HepG2 (cell line): ENCODE data around the gene PIEZO1. TPM values are rescaled to one million over a fixed set of nuclear protein-coding genes. Genes with fewer than 3 reads are reported as not detected.

Experiments
- ELF4 ChIP-seq: sonication (generic); formaldehyde crosslinking; IDR thresholded peaks from 2 replicates; pipeline ENCODE4 v1.5.0; 2020; ENCODE audit warnings: missing genetic modification reagents, mild to moderate bottlenecking, moderate library complexity, borderline replicate concordance
- ESRRA ChIP-seq: sonication (generic); formaldehyde crosslinking; IDR thresholded peaks from 2 replicates; pipeline ENCODE4 v1.5.1; 2020; ENCODE audit warnings: mild to moderate bottlenecking, low read depth, missing genetic modification reagents
- GABPB1 ChIP-seq: IDR thresholded peaks from 2 replicates; pipeline ENCODE4 v1.6.1; 2016; ENCODE audit warnings: mild to moderate bottlenecking, missing genetic modification reagents, moderate library complexity, missing compliant biosample characterization
- GPN1 ChIP-seq: sonication (generic); formaldehyde crosslinking; IDR thresholded peaks from 2 replicates; pipeline ENCODE4 v1.5.1; 2020; ENCODE audit warnings: missing genetic modification reagents, borderline replicate concordance
- HDAC1 ChIP-seq: sonication (generic); formaldehyde crosslinking; IDR thresholded peaks from 2 replicates; pipeline ENCODE4 v1.5.1; 2020; ENCODE audit warnings: mild to moderate bottlenecking, missing genetic modification reagents
- LBX2 ChIP-seq: sonication (generic); formaldehyde crosslinking; IDR thresholded peaks from 2 replicates; pipeline ENCODE4 v1.5.0; 2020; ENCODE audit warnings: missing genetic modification reagents, mild to moderate bottlenecking, borderline replicate concordance
- MAZ ChIP-seq, 2 experiments: sonication (generic) in 1 of 2; formaldehyde crosslinking in 1 of 2; IDR thresholded peaks; 2 replicates each; pipeline versions ENCODE4 v1.5.0 to v1.6.1; 2012 to 2020; ENCODE audit warnings: low read depth in 2 of 2, mild to moderate bottlenecking in 2 of 2, borderline replicate concordance in 1 of 2, improper control_type of control experiment in 1 of 2, low read length in 1 of 2, missing genetic modification reagents in 1 of 2, moderate library complexity in 1 of 2
- MLXIP ChIP-seq: sonication (generic); formaldehyde crosslinking; IDR thresholded peaks from 2 replicates; pipeline ENCODE4 v1.9.0; 2021; ENCODE audit warnings: missing genetic modification reagents, borderline replicate concordance
- REXO4 ChIP-seq: sonication (generic); formaldehyde crosslinking; IDR thresholded peaks from 2 replicates; pipeline ENCODE4 v1.8.0; 2022; ENCODE audit warnings: missing genetic modification reagents, mild to moderate bottlenecking, borderline replicate concordance
- RFX5 ChIP-seq: IDR thresholded peaks from 2 replicates; pipeline ENCODE4 v1.6.1; 2011; ENCODE audit warnings: low read depth, low read length, improper control_type of control experiment
- SOX6 ChIP-seq, 2 experiments: fragments of 450-650 bp in 1 of 2; sonication (generic) in 1 of 2; formaldehyde crosslinking in 1 of 2; IDR thresholded peaks; 2 replicates each; pipeline versions ENCODE4 v1.4.0 to v1.6.1; 2017 to 2020; ENCODE audit warnings: antibody characterized with exemption in 1 of 2, mild to moderate bottlenecking in 1 of 2, missing genetic modification reagents in 1 of 2
- TBL1XR1 ChIP-seq: fragments of 150-350 bp; IDR thresholded peaks from 2 replicates; pipeline ENCODE4 v1.6.1; 2014; ENCODE audit warnings: borderline replicate concordance, low read length; ENCODE audit not compliant: partially characterized antibody
- U2AF2 ChIP-seq: fragments of 200-400 bp; formaldehyde crosslinking; IDR thresholded peaks from 2 replicates; pipeline ENCODE4 v1.6.1; 2017; ENCODE audit warnings: low read depth, mild to moderate bottlenecking, low read length
- ZBTB46 ChIP-seq: sonication (generic); formaldehyde crosslinking; IDR thresholded peaks from 2 replicates; pipeline ENCODE4 v1.4.0; 2020; ENCODE audit warnings: mild to moderate bottlenecking, missing genetic modification reagents, borderline replicate concordance
- ZC3H13 ChIP-seq: sonication (generic); formaldehyde crosslinking; IDR thresholded peaks from 2 replicates; pipeline ENCODE4 v1.8.1; 2023; ENCODE audit warnings: mild to moderate bottlenecking, missing genetic modification reagents, moderate library complexity
- ZMYM2 ChIP-seq: sonication (generic); formaldehyde crosslinking; IDR thresholded peaks from 2 replicates; pipeline ENCODE4 v1.8.0; 2022; ENCODE audit warnings: mild to moderate bottlenecking, missing genetic modification reagents
- ZNF414 ChIP-seq: sonication (generic); formaldehyde crosslinking; IDR thresholded peaks from 2 replicates; pipeline ENCODE4 v1.5.0; 2020; ENCODE audit warnings: missing genetic modification reagents
- ZNF451 ChIP-seq: sonication (generic); formaldehyde crosslinking; IDR thresholded peaks from 2 replicates; pipeline ENCODE4 v1.5.0; 2020; ENCODE audit warnings: mild to moderate bottlenecking, missing genetic modification reagents
- ZNF557 ChIP-seq: sonication (generic); formaldehyde crosslinking; IDR thresholded peaks from 2 replicates; pipeline ENCODE4 v1.4.0; 2020; ENCODE audit warnings: missing genetic modification reagents
- ZNF710 ChIP-seq: sonication (generic); formaldehyde crosslinking; IDR thresholded peaks from 2 replicates; pipeline ENCODE4 v1.5.0; 2020; ENCODE audit warnings: mild to moderate bottlenecking, missing genetic modification reagents, borderline replicate concordance
- ZSCAN25 ChIP-seq: sonication (generic); formaldehyde crosslinking; IDR thresholded peaks from 2 replicates; pipeline ENCODE4 v1.8.0; 2022; ENCODE audit warnings: mild to moderate bottlenecking, missing genetic modification reagents
- ZSCAN31 ChIP-seq: sonication (generic); formaldehyde crosslinking; IDR thresholded peaks from 2 replicates; pipeline ENCODE4 v1.5.0; 2020; ENCODE audit warnings: low read depth, mild to moderate bottlenecking, missing genetic modification reagents
- polyA plus RNA-seq, 8 experiments: library from polyadenylated mRNA; depleted of rRNA in 3 of 8; stranded (reverse) in 7 of 8; unstranded in 1 of 8; fragments of >200 nt; fragmentation: Illumina TruSeq in 4 of 8; extraction: Trizol in 4 of 8; gene quantifications; 2 replicates each; pipeline versions ENCODE4 v1.2.1 to v1.2.3, GENCODE V29; 2011 to 2016; ENCODE audit warnings: low read depth in 4 of 8, missing spikeins in 1 of 8, mixed read lengths in 1 of 8; ENCODE audit not compliant: insufficient read depth in 1 of 8
- total RNA-seq, 5 experiments: library from RNA; depleted of rRNA; stranded (reverse); fragments of >200 nt; fragmentation: Illumina TruSeq; extraction: Trizol; gene quantifications; 2 replicates each; pipeline ENCODE4 v1.2.3, GENCODE V29; 2016; ENCODE audit warnings: low read depth in 1 of 5

The PIEZO1 gene
- total and polyA plus RNA-seq, 2 of the 13 experiments (the other 11 are each of a cell fraction or from before 2014, with no cell fraction given): 67.9 to 85.0 TPM

GRCh38 chr16:88687254-88687576, 97.8 kb downstream of the PIEZO1 start (continued):
- TF ChIP-seq GPN1: no peak
- TF ChIP-seq ZSCAN25 (CRISPR knock-in tag): no peak
- no peak for TF ChIP-seq ZC3H13 (CRISPR knock-in tag)
- 0 out of 2 replicates have a peak, but pooled peaks have one; percentile 34 for TF ChIP-seq ZNF710
- no peak for TF ChIP-seq ZBTB46 (CRISPR knock-in tag)
- no peak for TF ChIP-seq RFX5
- TF ChIP-seq ZMYM2 (CRISPR knock-in tag): no peak
- peak; percentile 39; the same call in 1 of the 2 replicates for TF ChIP-seq LBX2 (CRISPR knock-in tag)
- TF ChIP-seq HDAC1: 0 out of 2 replicates have a peak, but pooled peaks have one; percentile 28
- no peak for TF ChIP-seq MAZ (IDR thresholded peaks at IDR 0.05; ENCODE audit: borderline replicate concordance, low read depth, low read length)
- 0 out of 2 replicates have a peak, but pooled peaks have one; percentile 43 for TF ChIP-seq MAZ (CRISPR knock-in tag; IDR thresholded peaks at IDR 0.05; ENCODE audit: low read depth)
- TF ChIP-seq ZSCAN31 (CRISPR knock-in tag): no peak
- TF ChIP-seq MLXIP (CRISPR knock-in tag): no peak
- TF ChIP-seq ZNF557 (CRISPR knock-in tag): no peak
- TF ChIP-seq ELF4 (CRISPR knock-in tag): 0 out of 2 replicates have a peak, but pooled peaks have one; percentile 57
- TF ChIP-seq ZNF414 (CRISPR knock-in tag): no peak
- 0 out of 2 replicates have a peak, but pooled peaks have one; percentile 23 for TF ChIP-seq ZNF451 (CRISPR knock-in tag)
- no peak for TF ChIP-seq TBL1XR1
- TF ChIP-seq ESRRA (CRISPR knock-in tag): no peak
- 0 out of 2 replicates have a peak, but pooled peaks have one; percentile 33 for TF ChIP-seq GABPB1 (CRISPR knock-in tag)
- no peak for TF ChIP-seq U2AF2
- no peak for TF ChIP-seq SOX6 (IDR thresholded peaks at IDR 0.05)
- TF ChIP-seq SOX6 (CRISPR knock-in tag; IDR thresholded peaks at IDR 0.05): no peak; the same call in 1 of the 2 replicates
- 0 out of 2 replicates have a peak, but pooled peaks have one; percentile 47 for TF ChIP-seq REXO4 (CRISPR knock-in tag)
